Stomach (tissue), 9 donors: ENCODE measurements around the gene EXOC3L2. TPM values are rescaled to one million over a fixed set of nuclear protein-coding genes. Genes with fewer than 3 reads are reported as not detected.

Source experiments
- DNase-seq, 2 donors: peaks; one replicate each; pipeline versions ENCODE4 v3.0.0 to v3.0.0-alpha.2; 2013 to 2019
- H3K27ac ChIP-seq, 5 donors: fragments of 200-600 bp in 4 of 5; sonication (generic) in 4 of 5; one replicate each; pipeline ENCODE4 v1.5.1; 2013 to 2019; ENCODE audit warnings: mild to moderate bottlenecking in 1 of 5, moderate library complexity in 1 of 5
- H3K27me3 ChIP-seq, 3 donors: fragments of 200-600 bp; sonication (generic); one replicate each; pipeline ENCODE4 v1.5.1; 2017 to 2019; ENCODE audit warnings: mixed run types in 1 of 3
- H3K36me3 ChIP-seq, 4 donors: fragments of 200-600 bp; sonication (generic); 1 replicate in 3 of 4; 2 replicates in 1 of 4; pipeline ENCODE4 v1.5.1; 2016 to 2019
- H3K4me1 ChIP-seq, 4 donors: fragments of 200-600 bp; sonication (generic); one replicate each; pipeline ENCODE4 v1.5.1; 2016 to 2019
- H3K4me3 ChIP-seq, 4 donors: fragments of 200-600 bp; sonication (generic) in 3 of 4; one replicate each; pipeline ENCODE4 v1.5.1; 2016 to 2019; ENCODE audit warnings: mild to moderate bottlenecking in 1 of 4
- H3K9me3 ChIP-seq, 4 donors: fragments of 200-600 bp; sonication (generic); one replicate each; pipeline ENCODE4 v1.5.1; 2016 to 2019
- EP300 ChIP-seq: sonication (generic); formaldehyde crosslinking; IDR thresholded peaks from one replicate; pipeline ENCODE4 v1.6.1; 2017; ENCODE audit warnings: antibody characterized with exemption
- POLR2A ChIP-seq, 4 donors: fragments of 450-650 bp; IDR thresholded peaks; one replicate each; pipeline ENCODE4 v1.6.1; 2016; ENCODE audit warnings: antibody characterized with exemption in 4 of 4, control low read depth in 2 of 4, mild to moderate bottlenecking in 1 of 4, moderate library complexity in 1 of 4
- POLR2AphosphoS5 ChIP-seq, 3 donors: sonication (generic); formaldehyde crosslinking; IDR thresholded peaks; one replicate each; pipeline ENCODE4 v1.6.1; 2016; ENCODE audit warnings: antibody characterized with exemption in 3 of 3
- WGBS, 5 donors: extraction: QIAGEN DNeasy Blood & Tissue Kit in 3 of 5; methylation state at CpG; one replicate each; pipeline versions ENCODE4 v1.1.5 to v1.1.7; 2013 to 2018; 5-methylcytosine and 5-hydroxymethylcytosine counted together
- intact Hi-C: fragments of 100-400 bp; cut with DNase I; formaldehyde crosslinking; loops from one replicate; pipeline ENCODE4 v1.15.1; 2023; ENCODE audit warnings: low total_unique reads
- polyA plus RNA-seq, 3 donors: library from polyadenylated mRNA; stranded (reverse); fragments of 200-250 nt; gene quantifications; one replicate each; pipeline ENCODE4 v1.2.3, GENCODE V29; 2013
- total RNA-seq, 5 donors: library from RNA; depleted of rRNA; stranded (reverse); fragments of >200 nt; gene quantifications; one replicate each; pipeline versions ENCODE4 v1.1.0 to v1.2.3, GENCODE V29; 2014 to 2016
- TF ChIP-seq, protein P1 (sequence below), 7 experiments: fragments of 450-650 bp in 4 of 7; fragments of 200-600 bp in 3 of 7; sonication (generic) in 3 of 7; IDR thresholded peaks; one replicate each; pipeline ENCODE4 v1.5.1; 2016 to 2019; ENCODE audit warnings: antibody characterized with exemption in 7 of 7, control low read depth in 2 of 7, mild to moderate bottlenecking in 1 of 7
- donor health status: healthy with polysubstance abuse.
- donor health status: Bipolar disorder and iron deficiency.
- donor health status: healthy.

The EXOC3L2 gene
- total and polyA plus RNA-seq, 8 donors = 0.72 to 20.6 (median 1.3) TPM; not detected in 1

DNA sequence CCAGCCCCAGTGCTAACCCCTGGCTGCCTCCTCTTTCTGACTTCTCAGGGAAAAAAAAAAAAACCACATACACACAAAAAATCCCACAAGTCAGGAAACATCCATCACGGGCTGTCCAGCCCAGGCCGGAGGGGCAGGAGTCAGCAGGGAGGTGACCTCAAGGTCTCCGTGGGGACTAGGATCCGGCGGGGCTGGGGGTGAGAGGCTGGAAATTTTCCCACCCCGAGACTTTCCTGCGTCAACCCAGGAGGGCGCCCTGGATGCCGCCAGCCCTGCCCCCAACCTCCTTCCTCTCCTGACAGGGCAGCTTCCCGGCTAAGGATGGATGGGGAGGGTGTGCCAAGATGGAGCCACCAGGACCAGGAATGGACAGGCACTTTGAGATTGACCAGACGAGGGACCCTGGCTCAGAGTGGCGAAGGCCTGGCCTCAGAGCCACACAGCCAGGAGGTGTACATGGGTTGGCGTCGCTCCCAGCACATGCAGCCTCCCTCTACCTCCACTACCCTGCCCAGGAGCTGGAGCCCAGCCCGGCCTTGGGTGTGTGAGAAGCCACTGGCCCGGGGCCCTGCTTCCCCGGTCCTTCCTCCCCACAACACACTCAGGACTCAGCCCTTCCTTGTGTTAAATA lies 33.3 kb downstream of the EXOC3L2 start:
- Histone ChIP-seq H3K9me3 (no peaks in the 10 kb centered on the region), H3K36me3 (no peaks in the 10 kb centered on the region), H3K27ac (peak overlapping the region in 3 of 5 donors; percentile 53 to 66 (median 58)), H3K27me3 (peaks cover 0 to 38% (median 5%) of the 10 kb centered on the region in 3 donors), H3K4me1 (peaks cover 3 to 36% (median 25%) of the 10 kb centered on the region in 4 donors), H3K4me3 (no peak overlapping the region)
- DNase-seq = peak; percentile 67 to 94
- TF ChIP-seq POLR2A (IDR thresholded peaks at IDR 0.05) (no peak), EP300 (no peak), POLR2AphosphoS5 (IDR thresholded peaks at IDR 0.05) (no peak)
- TF ChIP-seq, protein P1, sequence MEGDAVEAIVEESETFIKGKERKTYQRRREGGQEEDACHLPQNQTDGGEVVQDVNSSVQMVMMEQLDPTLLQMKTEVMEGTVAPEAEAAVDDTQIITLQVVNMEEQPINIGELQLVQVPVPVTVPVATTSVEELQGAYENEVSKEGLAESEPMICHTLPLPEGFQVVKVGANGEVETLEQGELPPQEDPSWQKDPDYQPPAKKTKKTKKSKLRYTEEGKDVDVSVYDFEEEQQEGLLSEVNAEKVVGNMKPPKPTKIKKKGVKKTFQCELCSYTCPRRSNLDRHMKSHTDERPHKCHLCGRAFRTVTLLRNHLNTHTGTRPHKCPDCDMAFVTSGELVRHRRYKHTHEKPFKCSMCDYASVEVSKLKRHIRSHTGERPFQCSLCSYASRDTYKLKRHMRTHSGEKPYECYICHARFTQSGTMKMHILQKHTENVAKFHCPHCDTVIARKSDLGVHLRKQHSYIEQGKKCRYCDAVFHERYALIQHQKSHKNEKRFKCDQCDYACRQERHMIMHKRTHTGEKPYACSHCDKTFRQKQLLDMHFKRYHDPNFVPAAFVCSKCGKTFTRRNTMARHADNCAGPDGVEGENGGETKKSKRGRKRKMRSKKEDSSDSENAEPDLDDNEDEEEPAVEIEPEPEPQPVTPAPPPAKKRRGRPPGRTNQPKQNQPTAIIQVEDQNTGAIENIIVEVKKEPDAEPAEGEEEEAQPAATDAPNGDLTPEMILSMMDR (IDR thresholded peaks at IDR 0.05) = no peak
- 11 to 22% (median 17%) methylated on average over 9 to 17 of the region's 17 CpGs for whole genome bisulfite sequencing, 5 donors
- intact Hi-C loops = no loop called here

DNA sequence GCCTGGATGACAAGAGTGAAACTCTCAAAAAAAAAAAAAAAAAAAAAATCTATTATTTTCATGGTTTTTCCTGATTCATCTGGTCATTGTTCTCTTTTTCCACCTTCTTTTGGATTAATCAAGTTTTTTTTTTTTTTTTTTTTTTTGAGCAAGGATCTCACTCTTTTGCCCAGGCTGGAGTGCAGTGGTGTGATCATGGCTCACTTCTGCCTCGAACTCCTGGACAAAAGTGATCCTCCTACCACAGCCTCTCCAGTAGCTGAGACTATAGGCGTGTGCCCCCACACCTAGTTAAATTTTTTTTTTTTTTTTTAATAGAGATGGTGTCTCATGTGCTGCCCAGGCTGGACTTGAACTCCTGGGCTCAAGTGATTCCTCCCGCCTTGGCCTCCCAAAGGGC lies 38.9 kb downstream of the EXOC3L2 start:
- intact Hi-C loops = no loop called here
- Histone ChIP-seq H3K27me3 (no peaks in the 10 kb centered on the region), H3K4me3 (no peak overlapping the region), H3K9me3 (no peaks in the 10 kb centered on the region), H3K27ac (no peak overlapping the region), H3K36me3 (no peaks in the 10 kb centered on the region), H3K4me1 (peaks cover 4 to 18% (median 9%) of the 10 kb centered on the region in 4 donors)
- 92 to 94% (median 94%) methylated on average over 3 of the region's 3 CpGs for WGBS, 5 donors
- no peak for DNase-seq
- TF ChIP-seq EP300 = no peak
- TF ChIP-seq, protein P1 (IDR thresholded peaks at IDR 0.05) = no peak

DNA sequence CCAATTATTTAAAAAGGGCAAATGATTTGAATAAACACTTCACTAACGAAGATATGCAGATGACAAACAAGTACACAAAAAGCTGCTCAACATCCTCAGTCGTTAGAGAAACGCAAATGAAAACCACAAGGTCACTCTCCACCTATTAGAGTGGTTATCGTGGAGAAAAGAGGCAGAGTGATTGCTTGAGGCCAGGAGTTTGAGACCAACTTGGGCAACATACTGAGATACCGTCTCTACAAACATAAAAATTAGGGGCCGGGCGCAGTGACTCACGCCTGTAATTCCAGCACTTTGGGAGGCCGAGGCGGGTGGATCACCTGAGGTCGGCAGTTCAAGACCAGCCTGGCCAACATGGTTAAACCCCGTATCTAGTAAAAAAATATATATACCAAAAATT lies 39.4 kb downstream of the EXOC3L2 start:
- peaks cover 4 to 12% (median 7%) of the 10 kb centered on the region in 4 donors for H3K4me1 ChIP-seq
- no peaks in the 10 kb centered on the region for H3K9me3 ChIP-seq
- H3K27ac ChIP-seq = no peak overlapping the region
- no peak for DNase-seq
- no peaks in the 10 kb centered on the region for H3K36me3 ChIP-seq
- no peaks in the 10 kb centered on the region for H3K27me3 ChIP-seq
- TF ChIP-seq, protein P1 (IDR thresholded peaks at IDR 0.05) = no peak
- TF ChIP-seq POLR2A (IDR thresholded peaks at IDR 0.05) (no peak), POLR2AphosphoS5 (IDR thresholded peaks at IDR 0.05) (no peak), EP300 (no peak)
- 79 to 84% (median 83%) methylated on average over 12 of the region's 12 CpGs for WGBS, 5 donors
- intact Hi-C loops = no loop called here
- H3K4me3 ChIP-seq = no peak overlapping the region

DNA sequence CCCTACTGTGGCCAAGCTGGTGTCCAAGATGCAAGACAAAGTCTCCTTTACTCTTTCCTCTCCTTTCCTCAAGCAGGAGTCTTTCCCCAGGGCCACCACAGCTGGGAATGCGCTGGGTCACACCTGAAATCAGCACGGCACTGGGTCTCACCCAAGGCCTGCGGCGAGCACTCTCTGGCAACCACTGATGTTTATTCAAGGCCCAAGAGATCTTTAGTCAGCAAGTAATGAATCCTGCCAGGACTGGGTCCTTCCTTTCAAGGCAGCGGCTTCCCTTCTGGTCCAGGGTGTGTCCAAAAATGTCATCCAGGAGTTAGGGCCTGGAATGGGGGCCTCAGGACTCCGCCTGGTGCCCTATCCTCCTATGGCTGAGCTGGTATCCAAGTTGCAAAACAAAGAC lies 42.6 kb downstream of the EXOC3L2 start:
- peaks cover 0 to 9% (median 7%) of the 10 kb centered on the region in 4 donors for H3K4me1 ChIP-seq
- WGBS, 5 donors = 26 to 63% (median 43%) methylated on average over 6 of the region's 6 CpGs
- peak in 1 of 2 donors; percentile 67 for DNase-seq

More for the DNA sequence above, 42.6 kb downstream of the EXOC3L2 start:
- Histone ChIP-seq H3K9me3 (no peaks in the 10 kb centered on the region), H3K27me3 (no peaks in the 10 kb centered on the region), H3K4me3 (no peak overlapping the region), H3K27ac (peak overlapping the region in 2 of 5 donors; percentile 24 to 56), H3K36me3 (no peaks in the 10 kb centered on the region)
- TF ChIP-seq POLR2AphosphoS5 (IDR thresholded peaks at IDR 0.05) (no peak), EP300 (no peak), POLR2A (IDR thresholded peaks at IDR 0.05) (no peak)
- TF ChIP-seq, protein P1 (IDR thresholded peaks at IDR 0.05) = no peak
- intact Hi-C loops = no loop called here
